H1 (cell line): ENCODE results near the gene EMID1. TPM values are rescaled to one million over a fixed set of nuclear protein-coding genes. Genes with fewer than 3 reads are reported as not detected.

Source experiments
- KDM1A ChIP-seq: fragments of 200-600, 300-600 bp; sonication (generic); IDR thresholded peaks from 2 replicates; pipeline ENCODE4 v1.7.1; 2016; ENCODE audit warnings: mild to moderate bottlenecking, low read length, borderline replicate concordance
- polyA plus RNA-seq, 7 experiments: library from polyadenylated mRNA; depleted of rRNA in 3 of 7; stranded (reverse) in 5 of 7; unstranded in 2 of 7; fragments of >200 nt in 5 of 7; fragments of 200-250 nt in 2 of 7; gene quantifications; 1 replicate in 5 of 7; 2 replicates in 1 of 7; 4 replicates in 1 of 7; pipeline versions ENCODE4 v1.2.1 to v1.2.3, GENCODE V29; 2011 to 2013; ENCODE audit warnings: missing spikeins in 2 of 7, mixed read lengths in 2 of 7
- total RNA-seq: library from RNA; stranded (reverse); fragmentation: NEBNext Ultra II Directional; extraction: Animal tissue kit (Norgen Biotek cat#: 25700); gene quantifications from 2 replicates; pipeline ENCODE4 v1.2.1, GENCODE V29; 2021

The EMID1 gene
- total and polyA plus RNA-seq, 2 of the 8 experiments (the other 6 are each of a cell fraction or from before 2014, with no cell fraction given): 3.9 to 7.4 TPM

DNA sequence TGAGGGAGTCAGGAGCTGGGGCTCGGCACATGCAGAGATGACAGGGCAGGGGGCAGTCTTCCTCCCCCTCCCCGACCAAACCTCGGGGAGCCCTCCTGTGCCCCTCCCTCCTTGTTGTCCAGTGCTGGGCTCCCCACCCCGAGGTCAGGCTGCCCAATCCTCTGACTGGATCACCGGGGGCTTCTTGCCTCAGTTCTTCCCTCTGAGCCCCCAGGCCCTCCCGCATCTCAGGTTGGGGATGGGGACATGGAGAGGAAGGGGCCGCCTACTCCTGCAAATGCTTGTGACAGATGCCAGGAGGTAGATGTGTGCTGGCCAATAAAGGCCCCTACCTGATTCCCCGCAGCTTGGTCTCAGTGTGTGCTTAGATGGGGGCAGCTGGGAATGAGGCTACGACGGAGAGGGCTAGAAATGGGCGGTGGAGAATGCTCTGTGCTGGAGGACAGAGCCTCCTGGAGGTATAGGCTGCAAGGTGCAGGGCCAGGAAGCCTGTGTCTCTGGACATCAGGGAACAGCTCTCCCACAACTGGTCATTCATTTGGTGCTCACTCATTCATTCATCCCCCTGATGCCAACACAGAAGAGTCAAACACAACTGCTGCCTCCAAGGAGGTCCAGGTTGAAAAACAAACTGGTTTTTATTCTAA, 53.7 kb downstream of the EMID1 start (continued):
- no peak for TF ChIP-seq KDM1A
